Kidney (tissue), 14 donors: Measurements from ENCODE around the gene ARHGEF10L. TPM values are rescaled to one million over a fixed set of nuclear protein-coding genes. Genes with fewer than 3 reads are reported as not detected.

Source experiments
- DNase-seq, 5 donors: peaks; one replicate each; pipeline ENCODE4 v3.0.0-alpha.2; 2013 to 2020
- FAIRE-seq: peaks from 2 replicates; lab custom pipeline; 2012; peaks lifted over from hg19 to GRCh38; lab: Jason Lieb, UNC
- H3K27ac ChIP-seq, 2 donors: one replicate each; pipeline ENCODE4 v1.7.0; 2013; ENCODE audit warnings: low read depth in 2 of 2, low read length in 2 of 2, inconsistent platforms in 1 of 2
- H3K27me3 ChIP-seq: one replicate; pipeline ENCODE4 v1.7.1; 2013; ENCODE audit warnings: low read length, inconsistent platforms; ENCODE audit not compliant: control insufficient read depth, insufficient read depth
- H3K36me3 ChIP-seq, 3 donors: one replicate each; pipeline versions ENCODE4 v1.7.0 to v1.7.1; 2013; ENCODE audit warnings: low read length in 3 of 3, control low read depth in 1 of 3, inconsistent platforms in 1 of 3; ENCODE audit not compliant: insufficient read depth in 3 of 3, control insufficient read depth in 2 of 3
- H3K4me1 ChIP-seq, 3 donors: one replicate each; pipeline versions ENCODE4 v1.7.0 to v1.7.1; 2013; ENCODE audit warnings: low read length in 3 of 3, inconsistent platforms in 1 of 3, low read depth in 1 of 3; ENCODE audit not compliant: control insufficient read depth in 2 of 3, insufficient read depth in 2 of 3
- H3K4me3 ChIP-seq, 3 donors: one replicate each; pipeline versions ENCODE4 v1.7.0 to v1.8.1; 2013; ENCODE audit warnings: low read length in 3 of 3, control low read depth in 1 of 3, inconsistent platforms in 1 of 3
- H3K9ac ChIP-seq, 3 donors: one replicate each; pipeline versions ENCODE4 v1.7.0 to v1.7.1; 2013; ENCODE audit warnings: low read length in 3 of 3, control low read depth in 1 of 3, inconsistent platforms in 1 of 3
- H3K9me3 ChIP-seq, 3 donors: one replicate each; pipeline versions ENCODE4 v1.7.0 to v1.7.1; 2013; ENCODE audit warnings: low read length in 3 of 3, control low read depth in 1 of 3, inconsistent platforms in 1 of 3; ENCODE audit not compliant: control insufficient read depth in 2 of 3, insufficient read depth in 1 of 3
- CTCF ChIP-seq: IDR thresholded peaks from 3 replicates; pipeline ENCODE4 v1.5.1; 2012; ENCODE audit warnings: mild to moderate bottlenecking, moderate library complexity, borderline replicate concordance; ENCODE audit not compliant: insufficient read depth; ENCODE audit errors: extremely low read depth
- intact Hi-C: fragments of 100-400 bp; cut with DNase I; formaldehyde crosslinking; loops from one replicate; pipeline ENCODE4 v1.11.1; 2022
- polyA plus RNA-seq: library from polyadenylated mRNA; stranded (reverse); fragments of 350-450 nt; fragmentation: Illumina TruSeq; extraction: RNeasy Lipid Tissue Mini Kit (QIAGEN cat#74804); gene quantifications from one replicate; pipeline ENCODE4 v1.2.3, GENCODE V29; 2014; ENCODE audit warnings: low read depth, low replicate concordance; ENCODE audit not compliant: insufficient read depth
- total RNA-seq: library from RNA; stranded (reverse); fragmentation: NEBNext Ultra II Directional; extraction: Animal tissue kit (Norgen Biotek cat#: 25700); gene quantifications from one replicate; pipeline ENCODE4 v1.2.1, GENCODE V29; 2021
- donor health status: control.
- donor health status: control.
- donor health status: control.
- donor health status: control.
- donor health status: control.
- donor health status: DM: yes; HTN: yes; CAD: no.
- donor health status: Normal renal cell carcinoma (clear cell type).

ARHGEF10L gene
- total and polyA plus RNA-seq, 2 donors from 2014 or later: 40.8 to 91.9 TPM

- no peak overlapping the region for H3K4me3 ChIP-seq
- intact Hi-C loops: no loop called here
- no peak overlapping the region for H3K9ac ChIP-seq
- H3K27ac ChIP-seq: no peak overlapping the region
- no peaks in the 10 kb centered on the region for H3K36me3 ChIP-seq
- H3K4me1 ChIP-seq: no peaks in the 10 kb centered on the region
- DNase-seq (peak in 1 of 5 donors; percentile 44), FAIRE-seq (no peak)
- no peaks in the 10 kb centered on the region for H3K27me3 ChIP-seq
- TF ChIP-seq CTCF: no peak
- no peaks in the 10 kb centered on the region for H3K9me3 ChIP-seq
These were observed 30.1 kb upstream of the ARHGEF10L start for GRCh38 chr1:17509363-17509762.

- intact Hi-C loops: no loop called here
- H3K27ac ChIP-seq: no peak overlapping the region
- no peak overlapping the region for H3K4me3 ChIP-seq
- no peak for TF ChIP-seq CTCF
- no peak overlapping the region for H3K9ac ChIP-seq
- no peak for DNase-seq
- no peaks in the 10 kb centered on the region for H3K27me3 ChIP-seq
- no peaks in the 10 kb centered on the region for H3K9me3 ChIP-seq
- H3K36me3 ChIP-seq: no peaks in the 10 kb centered on the region
- no peak for FAIRE-seq
- no peaks in the 10 kb centered on the region for H3K4me1 ChIP-seq
These were observed 29.4 kb upstream of the ARHGEF10L start for GRCh38 chr1:17510138-17510537.

GRCh38 chr1:17511188-17511587, 28.3 kb upstream of the ARHGEF10L start:
- Histone ChIP-seq H3K4me3 (no peak overlapping the region), H3K27ac (no peak overlapping the region), H3K9ac (no peak overlapping the region), H3K27me3 (no peaks in the 10 kb centered on the region), H3K36me3 (no peaks in the 10 kb centered on the region), H3K4me1 (peaks cover 0 to 6% (median 6%) of the 10 kb centered on the region in 3 donors), H3K9me3 (no peaks in the 10 kb centered on the region)
- intact Hi-C loops: no loop called here
- FAIRE-seq: no peak
- TF ChIP-seq CTCF: no peak
- DNase-seq: no peak

- Histone ChIP-seq H3K9ac (no peak overlapping the region), H3K4me3 (no peak overlapping the region), H3K4me1 (peaks cover 0 to 14% (median 12%) of the 10 kb centered on the region in 3 donors), H3K27me3 (no peaks in the 10 kb centered on the region), H3K36me3 (no peaks in the 10 kb centered on the region), H3K9me3 (no peaks in the 10 kb centered on the region), H3K27ac (peak overlapping the region in 1 of 2 donors; percentile 55)
- no peak for TF ChIP-seq CTCF
- intact Hi-C loops: no loop called here
- DNase-seq: peak in 1 of 5 donors; percentile 34
- no peak for FAIRE-seq
These were observed 26.4 kb upstream of the ARHGEF10L start for GRCh38 chr1:17513131-17513530.
